ENCODE data around the gene TXNL4B.

TXNL4B gene

GRCh38 chr16:72093448-72094265, at the start of gene TXNL4B, which contains the start of gene DHX38:
TXNL4B (minus strand) TSS chr16:72093620; CDS start chr16:72090749, 2,871 bp downstream.
DHX38 (plus strand) TSS chr16:72093847; CDS start chr16:72096158, 2,311 bp downstream.
- DNase-seq = peak; percentile 88 to 90

GRCh38 chr16:72142476-72142875, 49.1 kb upstream of the TXNL4B start:
- no peak for DNase-seq

- DNase-seq = no peak
These were observed 46.5 kb upstream of the TXNL4B start for GRCh38 chr16:72139908-72140307.

GRCh38 chr16:72138064-72138572, 44.7 kb upstream of the TXNL4B start:
- no peak for DNase-seq

GRCh38 chr16:72137380-72138063, 44.1 kb upstream of the TXNL4B start:
- no peak for DNase-seq

- DNase-seq = no peak
These were observed 41.1 kb upstream of the TXNL4B start for GRCh38 chr16:72134507-72134906.

- no peak for DNase-seq
These were observed 39.3 kb upstream of the TXNL4B start for GRCh38 chr16:72132726-72133125.

- DNase-seq = no peak
These were observed 37.6 kb upstream of the TXNL4B start for GRCh38 chr16:72131036-72131435.

GRCh38 chr16:72129976-72130656, 36.7 kb upstream of the TXNL4B start:
- no peak for DNase-seq

- no peak for DNase-seq
These were observed 35.3 kb upstream of the TXNL4B start for GRCh38 chr16:72128701-72129100.

- DNase-seq = no peak
These were observed 33.0 kb upstream of the TXNL4B start for GRCh38 chr16:72126429-72126765.

- no peak for DNase-seq
These were observed 32.4 kb upstream of the TXNL4B start for GRCh38 chr16:72125635-72126428.

- peak; percentile 46 to 56 for DNase-seq
These were observed 31.6 kb upstream of the TXNL4B start for GRCh38 chr16:72124761-72125634.

GRCh38 chr16:72124148-72124547, 30.7 kb upstream of the TXNL4B start:
- no peak for DNase-seq

- DNase-seq = no peak
These were observed 30.0 kb upstream of the TXNL4B start for GRCh38 chr16:72123426-72123825.

GRCh38 chr16:72122916-72123315, 29.5 kb upstream of the TXNL4B start:
- DNase-seq = no peak

- DNase-seq = no peak
These were observed 28.9 kb upstream of the TXNL4B start for GRCh38 chr16:72122308-72122707.

GRCh38 chr16:72120026-72120425, 26.6 kb upstream of the TXNL4B start:
- DNase-seq = no peak

GRCh38 chr16:72113616-72113945, 20.2 kb upstream of the TXNL4B start:
- no peak for DNase-seq

- DNase-seq = no peak
These were observed 19.6 kb upstream of the TXNL4B start for GRCh38 chr16:72112906-72113615.

- no peak for DNase-seq
These were observed 19.0 kb upstream of the TXNL4B start for GRCh38 chr16:72112452-72112792.

Data from activated CD4-positive, alpha-beta T cell treated with anti-CD3 and anti-CD28 coated beads for 4 hours (primary cell).